ENCODE results near the gene PLB1.
"Not testable (repeated sequence)": the region's sequence is repeated elsewhere in the genome, so short reads cannot be mapped to it uniquely, and the experiment has no call there.

PLB1 gene

GRCh38 chr2:28652217-28652616, 156.4 kb downstream of the PLB1 start:
- DNase-seq: no peak

GRCh38 chr2:28653892-28654662, 158.2 kb downstream of the PLB1 start:
- no peak for DNase-seq

- no peak for DNase-seq
These were observed 158.9 kb downstream of the PLB1 start for GRCh38 chr2:28654663-28655320.

DNA sequence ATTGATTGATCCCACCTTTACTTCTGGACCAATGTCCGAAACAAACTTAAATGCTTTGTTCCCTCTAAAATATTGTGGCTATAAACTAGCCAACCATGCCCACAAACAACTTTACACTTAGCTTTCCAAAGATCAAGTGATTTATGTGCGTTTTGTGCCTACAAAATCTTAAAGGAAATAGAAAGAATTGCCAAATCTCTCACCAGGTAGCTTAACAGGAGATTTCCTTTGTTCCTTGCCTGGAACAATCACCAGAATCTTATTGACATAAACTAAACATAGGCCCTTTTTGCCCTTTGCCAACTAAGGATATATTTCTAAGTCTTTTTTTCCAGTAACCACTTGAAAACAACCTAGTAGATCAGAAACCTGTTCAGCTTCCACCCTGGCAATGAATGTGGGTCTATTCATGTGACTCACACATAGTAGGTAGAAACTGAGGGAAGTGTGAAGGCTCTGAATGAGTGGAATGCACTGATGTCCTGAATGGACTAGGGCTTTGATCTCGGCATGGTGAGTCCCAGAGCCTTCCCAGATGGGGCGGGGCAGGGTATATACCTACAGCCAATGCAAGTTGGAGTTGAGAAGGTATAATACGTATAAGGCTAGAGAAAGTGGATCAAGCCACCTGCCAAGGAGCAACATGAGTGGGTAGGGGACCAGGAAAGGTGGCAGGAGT, 161.2 kb downstream of the PLB1 start:
- DNase-seq: no peak

DNA sequence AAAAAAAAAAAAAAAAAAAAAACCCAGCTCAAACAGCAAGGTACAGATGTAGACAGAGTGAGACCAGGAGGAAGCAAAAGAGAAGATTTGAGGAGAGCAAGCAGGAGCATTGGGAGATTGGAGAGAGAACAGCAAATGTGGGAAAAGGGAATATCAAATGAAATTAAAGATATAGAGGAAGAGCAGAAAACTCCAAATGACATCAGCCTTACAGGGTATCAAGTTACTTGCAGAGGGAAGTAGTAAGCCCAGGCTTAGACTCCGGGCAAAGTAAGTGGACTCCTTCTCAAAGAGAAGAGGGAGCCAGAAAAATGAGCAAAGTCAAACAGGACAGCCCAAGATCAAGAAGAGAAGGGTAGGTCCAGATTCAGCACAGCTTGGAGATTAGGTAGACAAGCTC, 162.5 kb downstream of the PLB1 start:
- DNase-seq: no peak

DNA sequence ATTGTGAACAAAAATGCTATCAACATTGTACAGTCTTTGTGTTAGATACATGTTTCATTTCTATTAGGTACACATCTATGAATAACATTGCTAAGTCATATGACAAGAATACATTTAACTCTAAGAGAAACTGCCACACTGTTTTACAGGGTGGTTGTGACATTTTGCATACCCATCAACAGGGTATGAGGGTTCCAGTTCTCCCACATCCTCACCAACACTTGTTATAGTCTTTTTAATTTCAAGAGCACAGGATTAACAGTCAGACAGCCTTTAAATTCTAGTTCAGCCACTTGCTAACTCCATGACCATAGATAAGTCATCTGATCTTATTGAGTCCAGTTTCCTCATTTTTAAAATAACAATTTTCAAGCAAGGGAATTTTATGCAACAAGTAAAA, 163.3 kb downstream of the PLB1 start:
- no peak for DNase-seq

GRCh38 chr2:28661589-28662001, 165.7 kb downstream of the PLB1 start:
- DNase-seq: no peak

GRCh38 chr2:28662044-28662443, 166.2 kb downstream of the PLB1 start:
- DNase-seq: no peak

DNA sequence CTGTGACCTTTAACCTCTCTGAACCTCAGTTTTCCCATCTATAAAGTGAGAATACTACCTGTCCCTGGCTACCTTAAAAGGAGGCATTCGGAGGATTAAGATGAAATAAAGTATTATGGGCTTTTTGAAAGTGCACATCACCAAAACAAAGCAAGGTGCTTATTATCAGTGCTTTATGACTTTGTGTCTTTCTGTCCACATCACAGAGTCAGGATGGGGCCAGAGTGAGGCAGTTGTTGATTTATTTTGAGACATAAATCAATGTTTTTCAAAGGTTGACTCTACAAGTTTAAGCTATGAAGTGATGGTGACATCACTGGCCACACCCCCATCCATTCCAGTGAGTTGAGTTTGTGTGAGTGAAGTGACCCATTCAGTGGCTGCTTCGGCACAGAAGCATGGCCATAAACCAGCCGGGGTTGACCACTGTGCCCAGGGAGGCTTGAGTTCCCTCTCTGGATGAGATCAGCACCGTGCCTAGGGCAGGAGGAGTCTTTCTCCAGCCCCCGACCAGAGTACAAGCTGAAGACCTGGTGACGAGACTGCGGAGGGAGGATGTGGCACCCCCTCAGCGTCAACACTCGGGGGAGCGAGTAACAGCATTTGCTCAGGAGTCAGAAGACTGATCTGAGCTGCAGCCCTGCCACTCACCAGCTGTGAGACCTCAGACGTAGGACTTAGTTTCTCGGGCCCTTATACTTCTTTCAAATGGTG, 166.8 kb downstream of the PLB1 start:
- no peak for DNase-seq

DNA sequence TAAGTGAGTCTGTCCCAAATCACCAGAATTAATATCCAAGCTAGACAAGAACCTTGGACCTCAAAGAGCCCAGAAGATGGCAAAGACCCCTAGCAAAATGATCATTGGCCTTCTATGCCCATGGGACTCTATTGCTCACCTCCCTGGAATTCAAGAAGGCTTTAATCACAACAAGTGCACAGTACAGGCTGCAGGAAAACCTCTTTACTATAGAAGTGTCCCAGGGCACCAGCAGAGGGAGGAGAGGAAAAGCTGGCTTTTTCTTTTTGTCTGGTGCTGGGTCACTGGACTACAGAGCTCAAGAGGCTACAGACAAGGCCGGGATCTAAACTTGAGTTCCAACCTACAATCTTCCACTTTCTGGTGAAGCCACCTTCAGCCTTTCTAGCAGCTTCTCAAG, 167.5 kb downstream of the PLB1 start:
- no peak for DNase-seq

DNA sequence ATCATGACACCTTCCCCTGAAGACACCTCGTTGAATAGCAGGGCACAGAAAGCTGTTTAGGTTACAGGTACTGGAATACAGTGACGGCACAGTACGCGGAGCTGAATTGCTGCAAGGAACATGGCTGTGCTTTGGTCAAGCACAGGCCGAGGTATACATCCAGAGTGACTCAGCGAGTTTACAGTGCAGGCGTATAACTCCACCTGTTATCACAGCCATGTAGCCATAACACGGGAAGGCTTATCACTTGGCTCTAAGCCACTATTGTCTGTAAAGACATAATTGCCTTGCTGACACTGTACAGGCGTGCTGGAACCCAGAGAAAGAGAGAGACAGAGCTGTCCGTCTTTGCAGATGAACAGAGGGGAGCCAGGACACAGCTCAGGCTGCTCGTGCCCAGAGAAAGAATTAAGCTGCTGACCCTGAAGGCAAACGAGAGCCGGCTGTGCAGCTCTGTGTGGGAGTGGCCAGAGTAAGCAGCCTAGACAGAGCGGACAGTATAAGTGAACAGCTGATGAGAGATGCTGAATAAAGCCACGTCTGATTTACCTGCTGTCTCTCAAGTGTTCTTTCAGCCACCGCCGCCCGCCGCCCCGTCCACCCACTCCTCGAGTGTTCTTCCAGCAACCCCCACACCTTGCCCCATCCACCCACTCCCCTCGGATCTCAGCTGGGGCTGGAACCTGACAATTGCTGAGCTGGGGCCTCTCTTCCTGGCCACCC, 168.4 kb downstream of the PLB1 start:
- no peak for DNase-seq

DNA sequence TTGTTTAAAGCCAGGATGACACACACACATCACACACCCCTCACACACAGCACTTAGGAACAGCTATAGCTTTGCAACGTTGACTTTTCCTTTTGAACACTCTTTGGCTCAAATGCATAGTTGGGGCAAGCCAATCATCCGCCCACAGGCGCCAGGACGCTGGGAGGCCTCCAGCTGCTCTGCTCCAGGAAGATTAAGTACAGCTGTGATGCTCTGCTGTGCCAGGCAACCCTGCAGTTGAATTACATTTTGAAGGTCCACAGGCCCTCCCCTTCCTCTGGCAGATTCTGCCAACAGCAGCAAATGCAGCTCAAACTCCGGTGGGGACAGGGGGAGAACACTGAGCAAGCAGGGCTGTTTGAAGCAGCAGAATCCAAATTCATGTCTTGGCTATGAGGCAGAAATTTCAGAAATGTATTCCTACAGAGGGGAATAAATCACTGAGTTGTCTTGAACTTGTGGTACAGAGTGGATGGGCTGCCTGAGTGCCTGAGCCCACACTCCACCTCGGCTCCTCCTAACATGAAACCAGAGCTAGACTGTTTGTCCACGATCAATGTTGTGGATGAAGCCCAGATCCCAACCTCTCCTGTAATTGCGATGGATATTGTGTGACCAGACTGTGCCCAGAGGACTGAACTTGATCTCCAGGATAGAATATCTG, 169.3 kb downstream of the PLB1 start:
- no peak for DNase-seq

DNA sequence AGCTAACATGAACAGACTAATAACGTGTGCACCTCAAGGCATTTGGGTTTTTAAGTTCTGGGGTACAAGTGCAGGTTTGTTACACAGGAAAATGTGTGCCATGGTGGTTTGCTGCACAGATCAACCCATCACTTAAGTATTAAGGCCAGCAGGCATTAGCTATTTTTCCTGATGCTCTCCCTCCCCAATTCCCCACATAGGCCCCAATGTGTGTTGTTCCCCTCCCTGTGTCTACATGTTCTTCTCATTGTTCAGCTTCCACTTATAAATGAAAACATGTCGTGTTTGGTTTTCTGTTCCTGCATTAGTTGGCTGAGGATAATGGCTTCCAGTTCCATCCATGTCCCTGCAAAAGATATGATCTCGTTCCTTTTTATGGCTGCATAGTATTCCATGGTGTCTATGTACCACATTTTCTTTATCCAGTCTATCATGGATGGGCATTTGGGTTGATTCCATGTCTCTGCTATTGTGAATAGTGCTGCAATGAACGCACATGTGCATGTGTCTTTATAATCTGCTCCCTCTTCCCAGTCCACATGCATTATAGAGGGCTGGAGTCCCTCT, 170.0 kb downstream of the PLB1 start:
- DNase-seq: not testable (repeated sequence)

DNA sequence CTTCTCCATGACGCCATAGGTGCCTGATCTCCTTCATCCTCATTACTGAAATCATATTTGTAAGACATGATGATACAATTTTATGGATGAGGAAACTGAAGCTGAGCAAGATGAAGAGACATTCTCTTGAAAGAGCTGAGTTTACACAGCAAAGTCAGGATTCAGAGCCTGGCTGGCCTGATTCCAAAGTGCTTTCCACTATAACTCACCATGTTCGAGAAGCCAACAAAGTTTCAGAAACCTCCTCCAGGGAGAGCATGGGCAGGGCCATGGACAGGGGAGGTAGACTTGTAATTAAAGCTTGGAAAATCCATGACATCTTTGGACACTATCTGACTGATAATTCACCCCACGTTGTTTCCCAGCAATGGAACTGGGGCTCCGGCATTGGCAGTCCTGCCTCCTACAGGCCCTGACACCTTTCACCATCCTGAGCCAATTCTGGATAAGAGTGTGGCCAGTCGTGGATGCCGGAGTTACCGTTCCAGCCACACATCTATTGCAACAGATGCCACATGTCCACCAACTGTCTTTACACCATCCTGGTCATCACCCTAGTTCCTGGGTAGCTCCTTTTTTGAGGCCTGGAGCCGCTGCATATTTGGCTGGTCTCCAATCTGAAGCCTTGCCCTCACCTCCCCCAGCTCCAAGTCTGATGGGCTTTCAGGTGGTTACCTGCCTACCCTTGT, 170.8 kb downstream of the PLB1 start:
- no peak for DNase-seq

DNA sequence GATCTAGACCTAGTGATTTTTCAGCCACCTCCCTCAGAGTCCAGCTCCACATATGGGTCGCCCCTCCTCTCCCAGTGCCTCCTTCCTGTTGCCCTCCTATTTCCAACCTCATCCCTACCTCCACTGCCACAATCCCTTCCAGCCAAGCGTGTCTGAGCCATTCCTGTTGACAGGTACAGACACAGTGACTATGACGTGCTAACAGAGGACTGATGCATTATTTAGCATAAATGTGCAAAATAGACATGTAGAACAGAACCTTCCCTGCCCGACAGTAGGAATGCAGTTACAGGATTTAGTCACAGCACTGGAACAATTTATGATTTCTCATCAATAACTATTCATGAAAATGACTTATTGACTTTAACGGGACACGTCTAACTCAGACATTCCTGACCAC, 171.4 kb downstream of the PLB1 start:
- DNase-seq: no peak

- no peak for DNase-seq
These were observed 172.4 kb downstream of the PLB1 start for GRCh38 chr2:28668106-28668814.

DNA sequence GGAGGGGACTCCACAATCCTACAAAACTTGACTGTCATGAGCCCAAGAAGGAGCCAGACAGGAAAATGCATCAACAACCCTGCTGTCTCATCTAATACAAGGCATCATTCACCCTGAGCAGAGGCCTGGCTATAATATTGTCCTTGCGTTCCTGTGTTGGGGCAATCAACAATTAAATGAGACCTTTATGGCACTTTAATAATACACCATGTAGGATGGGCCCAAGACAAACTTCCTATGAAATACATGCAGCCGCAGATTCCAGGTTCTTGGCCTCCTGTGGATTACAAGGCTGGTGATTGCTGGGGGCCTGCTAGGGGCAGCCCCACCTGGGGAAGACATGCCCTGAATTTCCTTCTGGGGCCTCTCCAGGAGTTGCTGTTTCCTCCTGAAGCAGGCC, 173.0 kb downstream of the PLB1 start:
- no peak for DNase-seq

- no peak for DNase-seq
These were observed 175.0 kb downstream of the PLB1 start for GRCh38 chr2:28670856-28671255.

- DNase-seq: no peak
These were observed 177.5 kb downstream of the PLB1 start for GRCh38 chr2:28673338-28673737.

- no peak for DNase-seq
These were observed 178.3 kb downstream of the PLB1 start for GRCh38 chr2:28674062-28674712.
